Liver (tissue), 9 donors: ENCODE data around the gene DICER1. TPM values are rescaled to one million over a fixed set of nuclear protein-coding genes. Genes with fewer than 3 reads are reported as not detected.

Source experiments
- DNase-seq: peaks from one replicate; pipeline ENCODE4 v3.0.0-alpha.2; 2017; ENCODE audit warnings: low spot score
- H3K27ac ChIP-seq, 2 donors: one replicate each; pipeline ENCODE4 v1.7.0; 2013; ENCODE audit warnings: inconsistent platforms in 2 of 2, low read length in 2 of 2, control low read depth in 1 of 2, low read depth in 1 of 2, mild to moderate bottlenecking in 1 of 2
- H3K27me3 ChIP-seq, 4 donors: one replicate each; pipeline versions ENCODE4 v1.6.1 to v1.7.0; 2013; ENCODE audit warnings: low read length in 3 of 4, inconsistent platforms in 1 of 4, mild to moderate bottlenecking in 1 of 4, moderate library complexity in 1 of 4; ENCODE audit not compliant: control insufficient read depth in 4 of 4, insufficient read depth in 4 of 4
- H3K36me3 ChIP-seq, 4 donors: one replicate each; pipeline versions ENCODE4 v1.6.1 to v1.7.0; 2013; ENCODE audit warnings: low read length in 3 of 4, mild to moderate bottlenecking in 3 of 4, low read depth in 1 of 4, moderate library complexity in 1 of 4; ENCODE audit not compliant: control insufficient read depth in 4 of 4, insufficient read depth in 3 of 4
- H3K4me1 ChIP-seq, 4 donors: one replicate each; pipeline versions ENCODE4 v1.6.1 to v1.7.0; 2013; ENCODE audit warnings: low read length in 3 of 4, mild to moderate bottlenecking in 3 of 4, moderate library complexity in 1 of 4; ENCODE audit not compliant: control insufficient read depth in 4 of 4, insufficient read depth in 4 of 4
- H3K4me3 ChIP-seq, 3 donors: one replicate each; pipeline versions ENCODE4 v1.6.1 to v1.7.0; 2013; ENCODE audit warnings: low read length in 3 of 3, control low read depth in 1 of 3, low read depth in 1 of 3, mild to moderate bottlenecking in 1 of 3
- H3K9ac ChIP-seq, 2 donors: one replicate each; pipeline ENCODE4 v1.7.0; 2013; ENCODE audit warnings: low read length in 2 of 2, mild to moderate bottlenecking in 2 of 2, moderate library complexity in 2 of 2, control low read depth in 1 of 2, low read depth in 1 of 2
- H3K9me3 ChIP-seq, 4 donors: one replicate each; pipeline versions ENCODE4 v1.6.1 to v1.7.0; 2013; ENCODE audit warnings: low read length in 3 of 4; ENCODE audit not compliant: control insufficient read depth in 4 of 4
- ATF3 ChIP-seq: IDR thresholded peaks from 2 replicates; pipeline ENCODE4 v1.6.1; 2016; ENCODE audit warnings: antibody characterized with exemption
- CTCF ChIP-seq: fragments of 150-350 bp; IDR thresholded peaks from 2 replicates; pipeline ENCODE4 v1.5.1; 2017; ENCODE audit warnings: improper control_type of control experiment, low read depth, low read length; ENCODE audit not compliant: missing input control
- FOXA1 ChIP-seq: IDR thresholded peaks from 2 replicates; pipeline ENCODE4 v1.6.1; 2016; ENCODE audit warnings: antibody characterized with exemption
- FOXA2 ChIP-seq: IDR thresholded peaks from 2 replicates; pipeline ENCODE4 v1.6.1; 2016; ENCODE audit warnings: antibody characterized with exemption
- GABPA ChIP-seq, 2 donors: IDR thresholded peaks in 1 of 2; conservative IDR thresholded peaks in 1 of 2; 2 replicates each; pipeline ENCODE4 v1.6.1; 2016; ENCODE audit warnings: antibody characterized with exemption in 2 of 2, mild to moderate bottlenecking in 1 of 2, moderate library complexity in 1 of 2
- HNF4A ChIP-seq, 2 donors: conservative IDR thresholded peaks; 2 replicates each; pipeline ENCODE4 v1.6.1; 2016; ENCODE audit warnings: antibody characterized with exemption in 2 of 2, mild to moderate bottlenecking in 2 of 2
- HNF4G ChIP-seq: IDR thresholded peaks from 2 replicates; pipeline ENCODE4 v1.6.1; 2016; ENCODE audit warnings: antibody characterized with exemption
- JUND ChIP-seq, 2 donors: IDR thresholded peaks; 2 replicates each; pipeline ENCODE4 v1.6.1; 2016; ENCODE audit warnings: antibody characterized with exemption in 2 of 2
- MAX ChIP-seq: IDR thresholded peaks from 2 replicates; pipeline ENCODE4 v1.6.1; 2016; ENCODE audit warnings: antibody characterized with exemption
- NR2F2 ChIP-seq: IDR thresholded peaks from 2 replicates; pipeline ENCODE4 v1.6.1; 2016; ENCODE audit warnings: antibody characterized with exemption
- REST ChIP-seq: IDR thresholded peaks from 2 replicates; pipeline ENCODE4 v1.6.1; 2016; ENCODE audit warnings: antibody characterized with exemption, mild to moderate bottlenecking
- RXRA ChIP-seq, 2 donors: IDR thresholded peaks; 2 replicates each; pipeline ENCODE4 v1.6.1; 2017 to 2018; ENCODE audit warnings: antibody characterized with exemption in 2 of 2, mild to moderate bottlenecking in 1 of 2
- SP1 ChIP-seq: IDR thresholded peaks from 2 replicates; pipeline ENCODE4 v1.6.1; 2018; ENCODE audit warnings: antibody characterized with exemption, mild to moderate bottlenecking
- TAF1 ChIP-seq: conservative IDR thresholded peaks from 2 replicates; pipeline ENCODE4 v1.6.1; 2016; ENCODE audit warnings: antibody characterized with exemption, mild to moderate bottlenecking
- YY1 ChIP-seq: IDR thresholded peaks from 2 replicates; pipeline ENCODE4 v1.6.1; 2016; ENCODE audit warnings: antibody characterized with exemption, mild to moderate bottlenecking
- WGBS: extraction: QIAGEN DNeasy Blood & Tissue Kit; methylation state at CpG from one replicate; pipeline ENCODE4 v1.1.7; 2013; 5-methylcytosine and 5-hydroxymethylcytosine counted together
- polyA plus RNA-seq, 2 donors: library from polyadenylated mRNA; stranded (reverse) in 1 of 2; unstranded in 1 of 2; fragments of 200-250 nt in 1 of 2; fragments of >200 nt in 1 of 2; fragmentation: Nextera tagmentation in 1 of 2; extraction: Ambion mirVana in 1 of 2; gene quantifications; one replicate each; pipeline versions ENCODE4 v1.2.1 to v1.2.3, GENCODE V29; 2013 to 2015
- total RNA-seq, 2 donors: library from RNA; depleted of rRNA; stranded (reverse); fragments of >200 nt; gene quantifications; one replicate each; pipeline ENCODE4 v1.2.3, GENCODE V29; 2014
- donor health status: healthy.
- donor health status: healthy.
- donor health status: healthy.
- donor health status: healthy.
- donor health status: healthy.

The DICER1 gene
- total and polyA plus RNA-seq, 4 donors: 7.5 to 43.6 (median 20.3) TPM

GRCh38 chr14:95164506-95164905 lies 7.2 kb upstream of the DICER1 start (continued):
- TF ChIP-seq CTCF (no peak), FOXA2 (no peak), ATF3 (no peak)

GRCh38 chr14:95163666-95164065 lies 6.3 kb upstream of the DICER1 start:
- H3K4me3 ChIP-seq: no peak overlapping the region
- H3K27me3 ChIP-seq: no peaks in the 10 kb centered on the region
- H3K27ac ChIP-seq: no peak overlapping the region
- H3K36me3 ChIP-seq: no peaks in the 10 kb centered on the region
- WGBS: 88% methylated on average over 3 of the region's 3 CpGs
- peaks cover 0 to 16% (median 8%) of the 10 kb centered on the region in 4 donors for H3K4me1 ChIP-seq
- no peak for DNase-seq
- TF ChIP-seq TAF1 (no peak), RXRA (IDR thresholded peaks at IDR 0.05) (no peak), ATF3 (no peak), FOXA2 (no peak), HNF4A (conservative IDR thresholded peaks at IDR 0.05) (no peak), YY1 (no peak)
- peaks cover 0 to 2% (median 0%) of the 10 kb centered on the region in 4 donors for H3K9me3 ChIP-seq
- no peak overlapping the region for H3K9ac ChIP-seq

- TF ChIP-seq SP1: peak; percentile 36
- TF ChIP-seq RXRA (IDR thresholded peaks at IDR 0.05): peak in 1 of 2 donors; percentile 51
- peak; percentile 31 to 32 for TF ChIP-seq HNF4A (conservative IDR thresholded peaks at IDR 0.05)
- no peak for TF ChIP-seq FOXA1
- no peak for TF ChIP-seq JUND (IDR thresholded peaks at IDR 0.05)
- TF ChIP-seq GABPA (IDR thresholded peaks at IDR 0.05 in 1 of 2, conservative IDR thresholded peaks at IDR 0.05 in 1 of 2): no peak
- H3K9ac ChIP-seq: no peak overlapping the region
- WGBS: 27% methylated on average over 2 of the region's 2 CpGs
- H3K36me3 ChIP-seq: no peaks in the 10 kb centered on the region
- no peak overlapping the region for H3K27ac ChIP-seq
- DNase-seq: no peak
- no peaks in the 10 kb centered on the region for H3K27me3 ChIP-seq
- H3K9me3 ChIP-seq: peaks cover 0 to 2% (median 0%) of the 10 kb centered on the region in 4 donors
- no peak overlapping the region for H3K4me3 ChIP-seq
- H3K4me1 ChIP-seq: peaks cover 0 to 20% (median 12%) of the 10 kb centered on the region in 4 donors
Measured at GRCh38 chr14:95163132-95163531, 5.8 kb upstream of the DICER1 start.

GRCh38 chr14:95162641-95163040 lies 5.3 kb upstream of the DICER1 start:
- Histone ChIP-seq H3K4me1 (peaks cover 0 to 22% (median 13%) of the 10 kb centered on the region in 4 donors), H3K27ac (no peak overlapping the region), H3K9ac (no peak overlapping the region), H3K27me3 (no peaks in the 10 kb centered on the region), H3K36me3 (no peaks in the 10 kb centered on the region), H3K9me3 (peaks cover 0 to 2% (median 0%) of the 10 kb centered on the region in 4 donors), H3K4me3 (no peak overlapping the region)
- no peak for DNase-seq
- 73% methylated on average over 2 of the region's 2 CpGs for WGBS
- no peak for TF ChIP-seq HNF4G
- TF ChIP-seq REST: no peak
- TF ChIP-seq SP1: no peak
- TF ChIP-seq CTCF: no peak
- no peak for TF ChIP-seq MAX
- TF ChIP-seq NR2F2: no peak
- no peak for TF ChIP-seq ATF3
